WTC11 (cell line): Measurements from ENCODE around the gene MSI2. TPM values are rescaled to one million over a fixed set of nuclear protein-coding genes. Genes with fewer than 3 reads are reported as not detected.

Experiments used
- ATAC-seq: fragments of 200-7000 bp; cut with Tn5 transposase; 2 replicates; pipeline ENCODE4 v1.10.0; 2021; ENCODE audit warnings: mild to moderate bottlenecking, moderate library complexity
- CTCF ChIA-PET: fragments of 300-600 bp; sonication (Branson Sonifier 250); formaldehyde crosslinking; loops from one replicate; lab custom pipeline; 2021; ENCODE audit warnings: antibody characterized with exemption; lab: Charles Lee
- POLR2A ChIA-PET: fragments of 350-600 bp; sonication (Branson Sonifier 250); formaldehyde crosslinking; loops from one replicate; lab custom pipeline; 2021; ENCODE audit warnings: antibody characterized with exemption; lab: Charles Lee
- DNase-seq: peaks from one replicate; pipeline ENCODE4 v3.0.0; 2021; ENCODE audit warnings: low spot score
- H3K27ac Mint-ChIP-seq: 2 replicates; pipeline ENCODE4 v1.8.0; 2021; ENCODE audit warnings: mixed read lengths
- H3K27me3 Mint-ChIP-seq: 2 replicates; pipeline ENCODE4 v1.8.0; 2021; ENCODE audit warnings: low read depth, mild to moderate bottlenecking, moderate library complexity, mixed read lengths
- H3K36me3 Mint-ChIP-seq: 2 replicates; pipeline ENCODE4 v1.8.0; 2021; ENCODE audit warnings: mixed read lengths
- H3K4me1 Mint-ChIP-seq: 2 replicates; pipeline ENCODE4 v1.8.0; 2022; ENCODE audit warnings: mixed read lengths
- H3K4me3 Mint-ChIP-seq: 2 replicates; pipeline ENCODE4 v1.8.0; 2021; ENCODE audit warnings: mild to moderate bottlenecking, moderate library complexity, mixed read lengths
- H3K9me3 Mint-ChIP-seq: 2 replicates; pipeline ENCODE4 v1.8.0; 2021; ENCODE audit warnings: mixed read lengths
- FOXJ3 ChIP-seq: sonication (generic); formaldehyde crosslinking; IDR thresholded peaks from 2 replicates; pipeline ENCODE4 v1.9.0; 2021; ENCODE audit warnings: missing genetic modification reagents, mild to moderate bottlenecking, borderline replicate concordance
- JUN ChIP-seq: sonication (generic); formaldehyde crosslinking; IDR thresholded peaks from 2 replicates; pipeline ENCODE4 v1.8.0; 2023; ENCODE audit warnings: mild to moderate bottlenecking, missing genetic modification reagents
- SMAD4 ChIP-seq: sonication (generic); formaldehyde crosslinking; IDR thresholded peaks from 2 replicates; pipeline ENCODE4 v1.8.0; 2022; ENCODE audit warnings: mild to moderate bottlenecking, missing genetic modification reagents
- ZNF121 ChIP-seq: sonication (generic); formaldehyde crosslinking; IDR thresholded peaks from 2 replicates; pipeline ENCODE4 v1.8.0; 2023; ENCODE audit warnings: missing genetic modification reagents
- ZNF232 ChIP-seq: sonication (generic); formaldehyde crosslinking; IDR thresholded peaks from 2 replicates; pipeline ENCODE4 v1.8.0; 2022; ENCODE audit warnings: mild to moderate bottlenecking, missing genetic modification reagents
- ZNF317 ChIP-seq: sonication (generic); formaldehyde crosslinking; IDR thresholded peaks from 2 replicates; pipeline ENCODE4 v1.8.1; 2023; ENCODE audit warnings: low read depth, mild to moderate bottlenecking, moderate library complexity, missing genetic modification reagents, borderline replicate concordance
- total RNA-seq: library from RNA; stranded (reverse); gene quantifications from 3 replicates; pipeline ENCODE4 v1.2.3, GENCODE V29; 2021
- TF ChIP-seq, protein P1 (sequence below): sonication (generic); formaldehyde crosslinking; IDR thresholded peaks from 2 replicates; pipeline ENCODE4 v1.8.1; 2023; ENCODE audit warnings: mild to moderate bottlenecking, missing genetic modification reagents, moderate library complexity
- TF ChIP-seq, protein P2 (sequence below): sonication (generic); formaldehyde crosslinking; IDR thresholded peaks from 2 replicates; pipeline ENCODE4 v1.8.0; 2022; ENCODE audit warnings: mild to moderate bottlenecking, missing genetic modification reagents
- TF ChIP-seq, protein P3 (sequence below): sonication (generic); formaldehyde crosslinking; conservative IDR thresholded peaks from 2 replicates; pipeline ENCODE4 v1.8.1; 2022; ENCODE audit warnings: mild to moderate bottlenecking, missing genetic modification reagents
- TF ChIP-seq, protein P4 (sequence below): sonication (generic); formaldehyde crosslinking; IDR thresholded peaks from 2 replicates; pipeline ENCODE4 v1.8.1; 2023; ENCODE audit warnings: mild to moderate bottlenecking, missing genetic modification reagents
- TF ChIP-seq, protein P5 (sequence below): sonication (generic); formaldehyde crosslinking; IDR thresholded peaks from 2 replicates; pipeline ENCODE4 v1.8.0; 2022; ENCODE audit warnings: missing genetic modification reagents
- TF ChIP-seq, protein P6 (sequence below): sonication (generic); formaldehyde crosslinking; IDR thresholded peaks from 2 replicates; pipeline ENCODE4 v1.8.1; 2023; ENCODE audit warnings: mild to moderate bottlenecking, moderate library complexity, missing genetic modification reagents
- TF ChIP-seq, protein P7 (sequence below): sonication (generic); formaldehyde crosslinking; IDR thresholded peaks from 2 replicates; pipeline ENCODE4 v1.8.1; 2023; ENCODE audit warnings: mild to moderate bottlenecking, missing genetic modification reagents
- TF ChIP-seq, protein P8 (sequence below): sonication (generic); formaldehyde crosslinking; IDR thresholded peaks from 2 replicates; pipeline ENCODE4 v1.8.1; 2023; ENCODE audit warnings: mild to moderate bottlenecking, missing genetic modification reagents, borderline replicate concordance
- TF ChIP-seq, protein P9 (sequence below): sonication (generic); formaldehyde crosslinking; IDR thresholded peaks from 2 replicates; pipeline ENCODE4 v1.8.1; 2022; ENCODE audit warnings: mild to moderate bottlenecking, missing genetic modification reagents, moderate library complexity, borderline replicate concordance

The MSI2 gene
- total RNA-seq, 1 experiment from 2014 or later, result 82.1 TPM

DNA sequence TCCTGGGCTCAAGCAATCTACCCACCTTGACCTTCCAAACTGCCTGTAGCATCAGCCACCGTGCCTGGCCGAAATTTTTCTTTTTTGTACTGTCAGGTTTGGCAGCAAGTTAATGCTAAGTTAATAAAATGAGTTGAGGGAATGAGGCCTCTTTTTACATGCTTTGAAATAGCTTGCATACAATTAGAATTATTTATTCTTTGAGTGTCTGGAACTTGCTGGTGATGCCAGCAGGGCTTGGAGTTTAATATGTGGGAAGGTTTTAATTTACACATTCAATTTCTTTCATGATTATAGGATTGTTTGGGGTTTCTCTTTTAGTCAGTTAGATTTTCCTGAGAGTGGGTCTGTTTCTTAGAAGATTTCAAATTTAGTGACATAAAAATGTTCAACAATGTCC lies 31.2 kb upstream of the MSI2 start:
- ChIA-PET CTCF (no interaction called here), POLR2A (no interaction called here)
- Mint-ChIP-seq H3K27ac (no peak overlapping the region), H3K9me3 (peaks cover 26% of the 10 kb centered on the region), H3K36me3 (peaks cover 13% of the 10 kb centered on the region), H3K4me3 (no peak overlapping the region), H3K27me3 (peaks cover 3% of the 10 kb centered on the region; the same call in 1 of the 2 replicates), H3K4me1 (no peaks in the 10 kb centered on the region)
- DNase-seq (no peak), ATAC-seq (no peak)
- TF ChIP-seq ZNF232 (CRISPR knock-in tag) (no peak), SMAD4 (no peak), JUN (no peak), FOXJ3 (no peak), ZNF121 (no peak), ZNF317 (CRISPR knock-in tag) (no peak)
- TF ChIP-seq, protein P1, sequence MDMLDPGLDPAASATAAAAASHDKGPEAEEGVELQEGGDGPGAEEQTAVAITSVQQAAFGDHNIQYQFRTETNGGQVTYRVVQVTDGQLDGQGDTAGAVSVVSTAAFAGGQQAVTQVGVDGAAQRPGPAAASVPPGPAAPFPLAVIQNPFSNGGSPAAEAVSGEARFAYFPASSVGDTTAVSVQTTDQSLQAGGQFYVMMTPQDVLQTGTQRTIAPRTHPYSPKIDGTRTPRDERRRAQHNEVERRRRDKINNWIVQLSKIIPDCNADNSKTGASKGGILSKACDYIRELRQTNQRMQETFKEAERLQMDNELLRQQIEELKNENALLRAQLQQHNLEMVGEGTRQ, result no peak
- TF ChIP-seq, protein P2, sequence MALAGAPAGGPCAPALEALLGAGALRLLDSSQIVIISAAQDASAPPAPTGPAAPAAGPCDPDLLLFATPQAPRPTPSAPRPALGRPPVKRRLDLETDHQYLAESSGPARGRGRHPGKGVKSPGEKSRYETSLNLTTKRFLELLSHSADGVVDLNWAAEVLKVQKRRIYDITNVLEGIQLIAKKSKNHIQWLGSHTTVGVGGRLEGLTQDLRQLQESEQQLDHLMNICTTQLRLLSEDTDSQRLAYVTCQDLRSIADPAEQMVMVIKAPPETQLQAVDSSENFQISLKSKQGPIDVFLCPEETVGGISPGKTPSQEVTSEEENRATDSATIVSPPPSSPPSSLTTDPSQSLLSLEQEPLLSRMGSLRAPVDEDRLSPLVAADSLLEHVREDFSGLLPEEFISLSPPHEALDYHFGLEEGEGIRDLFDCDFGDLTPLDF (CRISPR knock-in tag), result no peak
- TF ChIP-seq, protein P3, sequence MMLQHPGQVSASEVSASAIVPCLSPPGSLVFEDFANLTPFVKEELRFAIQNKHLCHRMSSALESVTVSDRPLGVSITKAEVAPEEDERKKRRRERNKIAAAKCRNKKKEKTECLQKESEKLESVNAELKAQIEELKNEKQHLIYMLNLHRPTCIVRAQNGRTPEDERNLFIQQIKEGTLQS (CRISPR knock-in tag), result no peak
- TF ChIP-seq, protein P4, sequence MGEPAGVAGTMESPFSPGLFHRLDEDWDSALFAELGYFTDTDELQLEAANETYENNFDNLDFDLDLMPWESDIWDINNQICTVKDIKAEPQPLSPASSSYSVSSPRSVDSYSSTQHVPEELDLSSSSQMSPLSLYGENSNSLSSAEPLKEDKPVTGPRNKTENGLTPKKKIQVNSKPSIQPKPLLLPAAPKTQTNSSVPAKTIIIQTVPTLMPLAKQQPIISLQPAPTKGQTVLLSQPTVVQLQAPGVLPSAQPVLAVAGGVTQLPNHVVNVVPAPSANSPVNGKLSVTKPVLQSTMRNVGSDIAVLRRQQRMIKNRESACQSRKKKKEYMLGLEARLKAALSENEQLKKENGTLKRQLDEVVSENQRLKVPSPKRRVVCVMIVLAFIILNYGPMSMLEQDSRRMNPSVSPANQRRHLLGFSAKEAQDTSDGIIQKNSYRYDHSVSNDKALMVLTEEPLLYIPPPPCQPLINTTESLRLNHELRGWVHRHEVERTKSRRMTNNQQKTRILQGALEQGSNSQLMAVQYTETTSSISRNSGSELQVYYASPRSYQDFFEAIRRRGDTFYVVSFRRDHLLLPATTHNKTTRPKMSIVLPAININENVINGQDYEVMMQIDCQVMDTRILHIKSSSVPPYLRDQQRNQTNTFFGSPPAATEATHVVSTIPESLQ (CRISPR knock-in tag), result no peak
- TF ChIP-seq, protein P5, sequence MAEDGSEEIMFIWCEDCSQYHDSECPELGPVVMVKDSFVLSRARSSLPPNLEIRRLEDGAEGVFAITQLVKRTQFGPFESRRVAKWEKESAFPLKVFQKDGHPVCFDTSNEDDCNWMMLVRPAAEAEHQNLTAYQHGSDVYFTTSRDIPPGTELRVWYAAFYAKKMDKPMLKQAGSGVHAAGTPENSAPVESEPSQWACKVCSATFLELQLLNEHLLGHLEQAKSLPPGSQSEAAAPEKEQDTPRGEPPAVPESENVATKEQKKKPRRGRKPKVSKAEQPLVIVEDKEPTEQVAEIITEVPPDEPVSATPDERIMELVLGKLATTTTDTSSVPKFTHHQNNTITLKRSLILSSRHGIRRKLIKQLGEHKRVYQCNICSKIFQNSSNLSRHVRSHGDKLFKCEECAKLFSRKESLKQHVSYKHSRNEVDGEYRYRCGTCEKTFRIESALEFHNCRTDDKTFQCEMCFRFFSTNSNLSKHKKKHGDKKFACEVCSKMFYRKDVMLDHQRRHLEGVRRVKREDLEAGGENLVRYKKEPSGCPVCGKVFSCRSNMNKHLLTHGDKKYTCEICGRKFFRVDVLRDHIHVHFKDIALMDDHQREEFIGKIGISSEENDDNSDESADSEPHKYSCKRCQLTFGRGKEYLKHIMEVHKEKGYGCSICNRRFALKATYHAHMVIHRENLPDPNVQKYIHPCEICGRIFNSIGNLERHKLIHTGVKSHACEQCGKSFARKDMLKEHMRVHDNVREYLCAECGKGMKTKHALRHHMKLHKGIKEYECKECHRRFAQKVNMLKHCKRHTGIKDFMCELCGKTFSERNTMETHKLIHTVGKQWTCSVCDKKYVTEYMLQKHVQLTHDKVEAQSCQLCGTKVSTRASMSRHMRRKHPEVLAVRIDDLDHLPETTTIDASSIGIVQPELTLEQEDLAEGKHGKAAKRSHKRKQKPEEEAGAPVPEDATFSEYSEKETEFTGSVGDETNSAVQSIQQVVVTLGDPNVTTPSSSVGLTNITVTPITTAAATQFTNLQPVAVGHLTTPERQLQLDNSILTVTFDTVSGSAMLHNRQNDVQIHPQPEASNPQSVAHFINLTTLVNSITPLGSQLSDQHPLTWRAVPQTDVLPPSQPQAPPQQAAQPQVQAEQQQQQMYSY (CRISPR knock-in tag), result no peak
- TF ChIP-seq, protein P6, sequence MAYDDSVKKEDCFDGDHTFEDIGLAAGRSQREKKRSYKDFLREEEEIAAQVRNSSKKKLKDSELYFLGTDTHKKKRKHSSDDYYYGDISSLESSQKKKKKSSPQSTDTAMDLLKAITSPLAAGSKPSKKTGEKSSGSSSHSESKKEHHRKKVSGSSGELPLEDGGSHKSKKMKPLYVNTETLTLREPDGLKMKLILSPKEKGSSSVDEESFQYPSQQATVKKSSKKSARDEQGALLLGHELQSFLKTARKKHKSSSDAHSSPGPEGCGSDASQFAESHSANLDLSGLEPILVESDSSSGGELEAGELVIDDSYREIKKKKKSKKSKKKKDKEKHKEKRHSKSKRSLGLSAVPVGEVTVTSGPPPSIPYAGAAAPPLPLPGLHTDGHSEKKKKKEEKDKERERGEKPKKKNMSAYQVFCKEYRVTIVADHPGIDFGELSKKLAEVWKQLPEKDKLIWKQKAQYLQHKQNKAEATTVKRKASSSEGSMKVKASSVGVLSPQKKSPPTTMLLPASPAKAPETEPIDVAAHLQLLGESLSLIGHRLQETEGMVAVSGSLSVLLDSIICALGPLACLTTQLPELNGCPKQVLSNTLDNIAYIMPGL (CRISPR knock-in tag), result no peak
- TF ChIP-seq, protein P7, sequence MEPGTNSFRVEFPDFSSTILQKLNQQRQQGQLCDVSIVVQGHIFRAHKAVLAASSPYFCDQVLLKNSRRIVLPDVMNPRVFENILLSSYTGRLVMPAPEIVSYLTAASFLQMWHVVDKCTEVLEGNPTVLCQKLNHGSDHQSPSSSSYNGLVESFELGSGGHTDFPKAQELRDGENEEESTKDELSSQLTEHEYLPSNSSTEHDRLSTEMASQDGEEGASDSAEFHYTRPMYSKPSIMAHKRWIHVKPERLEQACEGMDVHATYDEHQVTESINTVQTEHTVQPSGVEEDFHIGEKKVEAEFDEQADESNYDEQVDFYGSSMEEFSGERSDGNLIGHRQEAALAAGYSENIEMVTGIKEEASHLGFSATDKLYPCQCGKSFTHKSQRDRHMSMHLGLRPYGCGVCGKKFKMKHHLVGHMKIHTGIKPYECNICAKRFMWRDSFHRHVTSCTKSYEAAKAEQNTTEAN (CRISPR knock-in tag), result no peak

DNA sequence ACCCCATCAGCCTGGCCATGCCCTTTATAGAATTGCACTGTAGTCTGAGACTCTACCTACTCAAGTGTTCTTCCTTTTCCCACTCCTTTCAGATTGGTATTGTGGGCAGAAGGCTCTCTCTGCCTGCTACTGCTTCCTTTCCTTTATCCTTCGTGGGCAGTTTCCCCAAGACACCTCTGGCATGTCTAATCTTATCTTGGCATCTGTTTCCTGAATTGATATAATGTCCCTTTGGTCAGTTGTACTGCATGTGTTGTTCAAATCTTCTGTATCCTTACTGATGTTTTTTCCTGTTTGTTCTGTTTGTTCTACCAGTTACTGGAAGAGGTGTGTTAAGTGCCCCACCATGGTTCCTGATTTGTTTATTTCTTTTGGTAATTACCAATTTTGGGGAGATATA lies 29.5 kb upstream of the MSI2 start:
- Mint-ChIP-seq H3K27ac (no peak overlapping the region), H3K9me3 (peaks cover 16% of the 10 kb centered on the region), H3K4me3 (no peak overlapping the region), H3K36me3 (peaks cover 5% of the 10 kb centered on the region), H3K4me1 (no peaks in the 10 kb centered on the region), H3K27me3 (0 out of 2 replicates have a peak, but pooled peaks cover 3% of the 10 kb centered on the region)
- POLR2A ChIA-PET, result no interaction called here
- no peak for DNase-seq
- no peak for ATAC-seq
- CTCF ChIA-PET, result interaction anchor here (1.3 kb wide), 1 partner anchor 16 kb away, joined by 8 read pairs; no protein-coding TSS in a partner anchor
- TF ChIP-seq, protein P4 (CRISPR knock-in tag), result no peak
- TF ChIP-seq, protein P8, sequence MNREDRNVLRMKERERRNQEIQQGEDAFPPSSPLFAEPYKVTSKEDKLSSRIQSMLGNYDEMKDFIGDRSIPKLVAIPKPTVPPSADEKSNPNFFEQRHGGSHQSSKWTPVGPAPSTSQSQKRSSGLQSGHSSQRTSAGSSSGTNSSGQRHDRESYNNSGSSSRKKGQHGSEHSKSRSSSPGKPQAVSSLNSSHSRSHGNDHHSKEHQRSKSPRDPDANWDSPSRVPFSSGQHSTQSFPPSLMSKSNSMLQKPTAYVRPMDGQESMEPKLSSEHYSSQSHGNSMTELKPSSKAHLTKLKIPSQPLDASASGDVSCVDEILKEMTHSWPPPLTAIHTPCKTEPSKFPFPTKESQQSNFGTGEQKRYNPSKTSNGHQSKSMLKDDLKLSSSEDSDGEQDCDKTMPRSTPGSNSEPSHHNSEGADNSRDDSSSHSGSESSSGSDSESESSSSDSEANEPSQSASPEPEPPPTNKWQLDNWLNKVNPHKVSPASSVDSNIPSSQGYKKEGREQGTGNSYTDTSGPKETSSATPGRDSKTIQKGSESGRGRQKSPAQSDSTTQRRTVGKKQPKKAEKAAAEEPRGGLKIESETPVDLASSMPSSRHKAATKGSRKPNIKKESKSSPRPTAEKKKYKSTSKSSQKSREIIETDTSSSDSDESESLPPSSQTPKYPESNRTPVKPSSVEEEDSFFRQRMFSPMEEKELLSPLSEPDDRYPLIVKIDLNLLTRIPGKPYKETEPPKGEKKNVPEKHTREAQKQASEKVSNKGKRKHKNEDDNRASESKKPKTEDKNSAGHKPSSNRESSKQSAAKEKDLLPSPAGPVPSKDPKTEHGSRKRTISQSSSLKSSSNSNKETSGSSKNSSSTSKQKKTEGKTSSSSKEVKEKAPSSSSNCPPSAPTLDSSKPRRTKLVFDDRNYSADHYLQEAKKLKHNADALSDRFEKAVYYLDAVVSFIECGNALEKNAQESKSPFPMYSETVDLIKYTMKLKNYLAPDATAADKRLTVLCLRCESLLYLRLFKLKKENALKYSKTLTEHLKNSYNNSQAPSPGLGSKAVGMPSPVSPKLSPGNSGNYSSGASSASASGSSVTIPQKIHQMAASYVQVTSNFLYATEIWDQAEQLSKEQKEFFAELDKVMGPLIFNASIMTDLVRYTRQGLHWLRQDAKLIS (CRISPR knock-in tag), result no peak
- TF ChIP-seq, protein P9, sequence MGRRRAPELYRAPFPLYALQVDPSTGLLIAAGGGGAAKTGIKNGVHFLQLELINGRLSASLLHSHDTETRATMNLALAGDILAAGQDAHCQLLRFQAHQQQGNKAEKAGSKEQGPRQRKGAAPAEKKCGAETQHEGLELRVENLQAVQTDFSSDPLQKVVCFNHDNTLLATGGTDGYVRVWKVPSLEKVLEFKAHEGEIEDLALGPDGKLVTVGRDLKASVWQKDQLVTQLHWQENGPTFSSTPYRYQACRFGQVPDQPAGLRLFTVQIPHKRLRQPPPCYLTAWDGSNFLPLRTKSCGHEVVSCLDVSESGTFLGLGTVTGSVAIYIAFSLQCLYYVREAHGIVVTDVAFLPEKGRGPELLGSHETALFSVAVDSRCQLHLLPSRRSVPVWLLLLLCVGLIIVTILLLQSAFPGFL (CRISPR knock-in tag), result no peak
